Stimulated activated CD4-positive, alpha-beta T cell treated with anti-CD3 and anti-CD28 coated beads, Interleukin-12 subunit alpha, Interleukin-12 subunit beta, amount 100 ng/mL, for 24 hours (primary cell): Measurements from ENCODE around the gene ITPRIPL1.

Source experiments
- DNase-seq, 2 experiments: peaks; one replicate each; pipeline ENCODE4 v3.0.0-alpha.2; 2020; ENCODE audit warnings: low read depth in 2 of 2

Gene ITPRIPL1

DNA sequence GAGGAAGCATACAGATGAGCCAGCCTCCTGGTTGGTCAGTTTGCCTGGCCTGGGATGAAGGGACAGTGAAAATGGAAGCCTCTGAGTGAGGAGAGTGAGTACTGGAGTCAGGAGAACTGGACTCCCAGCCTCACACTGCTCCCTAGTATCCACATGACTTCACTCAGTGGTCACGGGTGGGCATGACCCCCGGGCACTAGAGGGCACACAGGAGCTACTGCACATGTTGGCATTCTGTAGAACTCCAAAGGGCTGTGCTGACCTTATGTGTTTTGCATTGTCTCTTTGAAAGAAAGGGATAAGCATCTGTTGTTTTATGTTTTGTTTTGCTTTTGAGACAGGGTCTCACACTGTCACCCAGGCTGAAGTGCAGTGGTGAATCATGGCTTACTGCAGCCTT is 34.2 kb downstream of the ITPRIPL1 start:
- DNase-seq: no peak

DNA sequence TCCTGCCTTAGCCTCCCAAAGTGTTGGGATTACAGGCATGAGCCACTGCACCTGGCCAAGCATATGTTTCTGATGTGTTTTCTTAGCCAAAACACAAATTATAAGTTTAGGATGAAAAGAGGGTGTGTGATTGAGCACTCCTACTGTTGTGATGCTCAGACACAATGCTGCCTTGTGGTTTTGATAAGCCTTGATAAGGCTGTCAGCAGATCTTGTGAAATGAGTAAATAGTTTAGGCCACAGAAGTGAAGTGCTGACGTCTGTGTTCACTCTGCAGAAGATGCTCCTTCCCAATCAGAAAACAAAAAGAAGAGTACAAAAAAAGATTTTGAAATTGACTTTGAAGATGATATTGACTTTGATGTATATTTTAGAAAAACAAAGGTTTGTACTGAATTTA is 34.7 kb downstream of the ITPRIPL1 start:
- no peak for DNase-seq

DNA sequence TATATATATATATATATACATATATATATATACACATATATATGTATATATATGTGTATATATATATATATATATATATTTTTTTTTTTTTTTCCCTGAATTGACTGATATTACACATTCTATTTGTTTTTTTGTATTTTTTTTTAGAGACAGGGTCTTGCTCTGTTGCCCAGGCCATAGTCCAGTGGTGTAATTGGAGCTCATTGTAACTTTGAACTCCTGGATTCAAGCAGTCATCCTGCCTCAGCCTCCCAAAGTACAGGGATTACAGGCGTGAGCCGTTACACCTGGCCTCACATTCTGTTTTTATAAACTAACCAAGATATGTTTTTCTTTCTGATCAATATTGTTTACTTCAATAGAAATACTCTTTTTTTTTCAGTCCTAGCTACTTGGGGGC is 36.6 kb downstream of the ITPRIPL1 start:
- no peak for DNase-seq

DNA sequence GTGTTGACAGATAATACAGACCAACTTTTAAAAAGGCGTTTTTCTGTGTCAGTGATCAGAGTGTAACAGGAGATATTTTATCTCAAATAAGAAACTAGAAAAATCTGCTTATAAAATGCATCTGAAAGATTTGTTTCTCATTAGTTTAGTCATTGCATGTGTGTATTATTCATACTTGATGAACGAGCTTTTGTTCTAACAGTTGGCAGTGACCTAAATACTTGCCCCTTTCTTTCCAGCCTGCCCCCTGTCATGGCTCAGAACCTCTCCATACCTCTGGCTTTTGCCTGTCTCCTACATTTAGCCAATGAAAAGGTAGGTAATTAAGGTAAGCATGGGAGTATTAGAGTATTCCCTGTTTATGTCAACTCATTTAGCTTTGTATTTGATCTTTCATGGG is 44.1 kb downstream of the ITPRIPL1 start:
- DNase-seq: no peak

DNA sequence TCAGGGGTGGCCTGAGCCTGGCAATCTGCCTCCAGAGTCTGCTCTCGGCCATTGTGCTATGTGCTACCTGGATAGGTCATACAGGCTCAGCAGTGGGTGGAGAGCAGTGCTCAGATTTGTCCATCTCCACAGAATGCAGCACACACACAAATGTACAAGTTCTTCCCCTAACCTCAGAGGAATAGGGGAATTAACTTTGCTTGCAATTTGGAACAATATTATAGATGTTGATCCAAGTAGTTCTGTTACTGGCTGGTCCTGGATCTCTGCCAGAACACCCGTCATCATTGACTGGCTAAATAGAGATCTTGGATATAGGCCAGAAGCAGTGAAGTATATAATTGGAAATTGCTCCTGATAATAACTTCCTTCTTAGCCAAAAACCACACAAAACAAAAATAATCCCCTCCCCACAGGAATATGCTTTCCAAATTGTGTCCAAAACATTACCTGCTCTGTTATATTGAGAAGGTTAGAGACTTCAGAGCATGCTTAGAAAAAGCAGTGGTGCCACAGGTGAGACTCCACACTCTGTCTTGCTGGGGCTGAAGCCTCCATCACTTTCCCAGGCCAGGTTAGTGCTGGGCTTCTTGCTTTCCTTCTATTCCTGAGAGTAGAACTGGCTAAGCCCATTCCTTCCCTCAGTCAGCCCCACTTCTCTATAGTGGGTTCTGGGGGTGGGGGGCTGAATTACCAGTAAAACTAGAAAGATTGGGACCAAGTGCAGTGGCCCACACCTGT is 49.3 kb downstream of the ITPRIPL1 start:
- DNase-seq: no peak
